Kidney (tissue), 14 donors: ENCODE results near the gene DTX4. TPM values are rescaled to one million over a fixed set of nuclear protein-coding genes. Genes with fewer than 3 reads are reported as not detected.

Experiments
- DNase-seq, 5 donors: peaks; one replicate each; pipeline ENCODE4 v3.0.0-alpha.2; 2013 to 2020
- FAIRE-seq: peaks from 2 replicates; lab custom pipeline; 2012; peaks lifted over from hg19 to GRCh38; lab: Jason Lieb, UNC
- H3K27ac ChIP-seq, 2 donors: one replicate each; pipeline ENCODE4 v1.7.0; 2013; ENCODE audit warnings: low read depth in 2 of 2, low read length in 2 of 2, inconsistent platforms in 1 of 2
- H3K27me3 ChIP-seq: one replicate; pipeline ENCODE4 v1.7.1; 2013; ENCODE audit warnings: low read length, inconsistent platforms; ENCODE audit not compliant: control insufficient read depth, insufficient read depth
- H3K36me3 ChIP-seq, 3 donors: one replicate each; pipeline versions ENCODE4 v1.7.0 to v1.7.1; 2013; ENCODE audit warnings: low read length in 3 of 3, control low read depth in 1 of 3, inconsistent platforms in 1 of 3; ENCODE audit not compliant: insufficient read depth in 3 of 3, control insufficient read depth in 2 of 3
- H3K4me1 ChIP-seq, 3 donors: one replicate each; pipeline versions ENCODE4 v1.7.0 to v1.7.1; 2013; ENCODE audit warnings: low read length in 3 of 3, inconsistent platforms in 1 of 3, low read depth in 1 of 3; ENCODE audit not compliant: control insufficient read depth in 2 of 3, insufficient read depth in 2 of 3
- H3K4me3 ChIP-seq, 3 donors: one replicate each; pipeline versions ENCODE4 v1.7.0 to v1.8.1; 2013; ENCODE audit warnings: low read length in 3 of 3, control low read depth in 1 of 3, inconsistent platforms in 1 of 3
- H3K9ac ChIP-seq, 3 donors: one replicate each; pipeline versions ENCODE4 v1.7.0 to v1.7.1; 2013; ENCODE audit warnings: low read length in 3 of 3, control low read depth in 1 of 3, inconsistent platforms in 1 of 3
- H3K9me3 ChIP-seq, 3 donors: one replicate each; pipeline versions ENCODE4 v1.7.0 to v1.7.1; 2013; ENCODE audit warnings: low read length in 3 of 3, control low read depth in 1 of 3, inconsistent platforms in 1 of 3; ENCODE audit not compliant: control insufficient read depth in 2 of 3, insufficient read depth in 1 of 3
- intact Hi-C: fragments of 100-400 bp; cut with DNase I; formaldehyde crosslinking; loops from one replicate; pipeline ENCODE4 v1.11.1; 2022
- polyA plus RNA-seq: library from polyadenylated mRNA; stranded (reverse); fragments of 350-450 nt; fragmentation: Illumina TruSeq; extraction: RNeasy Lipid Tissue Mini Kit (QIAGEN cat#74804); gene quantifications from one replicate; pipeline ENCODE4 v1.2.3, GENCODE V29; 2014; ENCODE audit warnings: low read depth, low replicate concordance; ENCODE audit not compliant: insufficient read depth
- total RNA-seq: library from RNA; stranded (reverse); fragmentation: NEBNext Ultra II Directional; extraction: Animal tissue kit (Norgen Biotek cat#: 25700); gene quantifications from one replicate; pipeline ENCODE4 v1.2.1, GENCODE V29; 2021
- TF ChIP-seq, protein P1 (sequence below): IDR thresholded peaks from 3 replicates; pipeline ENCODE4 v1.5.1; 2012; ENCODE audit warnings: mild to moderate bottlenecking, moderate library complexity, borderline replicate concordance; ENCODE audit not compliant: insufficient read depth; ENCODE audit errors: extremely low read depth
- donor health status: control.
- donor health status: control.
- donor health status: control.
- donor health status: control.
- donor health status: control.
- donor health status: DM: yes; HTN: yes; CAD: no.
- donor health status: Normal renal cell carcinoma (clear cell type).

The DTX4 gene
- total and polyA plus RNA-seq, 2 donors from 2014 or later = 7.2 to 21.8 TPM

DNA sequence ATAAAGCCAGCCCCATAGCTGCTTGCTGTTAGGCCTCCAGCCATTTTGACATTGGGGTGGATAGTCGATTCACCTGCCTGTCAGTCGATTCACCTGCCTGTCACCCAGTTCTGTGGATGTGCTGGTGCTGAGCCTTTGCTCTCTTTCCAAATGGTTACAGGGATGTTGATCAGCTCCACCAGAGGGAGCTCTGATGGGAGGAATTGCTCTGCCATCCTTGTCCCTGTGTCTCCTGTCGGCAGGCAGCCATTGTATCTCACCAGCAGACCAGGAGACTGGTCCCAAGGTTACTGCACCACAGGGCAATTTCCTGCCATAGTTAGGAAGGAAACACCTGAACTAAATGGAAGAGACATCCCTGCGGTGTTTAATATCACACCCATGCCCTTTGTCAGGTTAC, 34.7 kb downstream of the DTX4 start:
- intact Hi-C loops = loop anchor here (5.0 kb wide), 1 partner anchor 34 kb away; the partner anchor contains the start of gene DTX4
- H3K27ac ChIP-seq = no peak overlapping the region
- no peak for FAIRE-seq

DNA sequence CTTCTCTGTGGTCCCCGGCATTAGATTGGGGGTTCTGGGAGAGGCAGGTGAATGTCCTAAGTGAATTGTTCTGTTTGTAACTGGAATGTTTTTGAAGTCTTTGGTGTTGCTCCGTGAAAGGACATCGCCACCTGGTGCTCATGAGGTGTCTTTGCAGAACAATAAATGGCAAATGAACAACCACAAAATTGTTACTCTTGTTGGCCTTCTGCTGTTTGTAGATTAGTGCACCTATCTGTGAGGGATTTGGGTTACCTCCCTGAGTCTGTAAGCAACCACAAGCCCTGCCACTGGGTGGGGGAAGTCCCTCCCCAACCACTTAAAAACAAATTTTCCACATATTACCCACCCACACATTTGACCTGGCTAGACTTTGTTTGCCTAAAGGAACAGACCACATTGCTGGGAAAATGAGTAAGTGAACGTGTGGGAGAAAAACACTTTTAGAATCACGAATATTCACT, 36.1 kb downstream of the DTX4 start:
- no peaks in the 10 kb centered on the region for H3K9me3 ChIP-seq
- DNase-seq (peak in 2 of 5 donors; percentile 46 to 76), FAIRE-seq (no peak)
- no peak overlapping the region for H3K27ac ChIP-seq
- no peaks in the 10 kb centered on the region for H3K27me3 ChIP-seq
- no peak overlapping the region for H3K9ac ChIP-seq
- H3K4me1 ChIP-seq = peaks cover 0 to 6% (median 0%) of the 10 kb centered on the region in 3 donors
- intact Hi-C loops = loop anchor here (5.0 kb wide), 1 partner anchor 36 kb away; the partner anchor contains the start of gene DTX4
- no peak overlapping the region for H3K4me3 ChIP-seq
- TF ChIP-seq, protein P1, sequence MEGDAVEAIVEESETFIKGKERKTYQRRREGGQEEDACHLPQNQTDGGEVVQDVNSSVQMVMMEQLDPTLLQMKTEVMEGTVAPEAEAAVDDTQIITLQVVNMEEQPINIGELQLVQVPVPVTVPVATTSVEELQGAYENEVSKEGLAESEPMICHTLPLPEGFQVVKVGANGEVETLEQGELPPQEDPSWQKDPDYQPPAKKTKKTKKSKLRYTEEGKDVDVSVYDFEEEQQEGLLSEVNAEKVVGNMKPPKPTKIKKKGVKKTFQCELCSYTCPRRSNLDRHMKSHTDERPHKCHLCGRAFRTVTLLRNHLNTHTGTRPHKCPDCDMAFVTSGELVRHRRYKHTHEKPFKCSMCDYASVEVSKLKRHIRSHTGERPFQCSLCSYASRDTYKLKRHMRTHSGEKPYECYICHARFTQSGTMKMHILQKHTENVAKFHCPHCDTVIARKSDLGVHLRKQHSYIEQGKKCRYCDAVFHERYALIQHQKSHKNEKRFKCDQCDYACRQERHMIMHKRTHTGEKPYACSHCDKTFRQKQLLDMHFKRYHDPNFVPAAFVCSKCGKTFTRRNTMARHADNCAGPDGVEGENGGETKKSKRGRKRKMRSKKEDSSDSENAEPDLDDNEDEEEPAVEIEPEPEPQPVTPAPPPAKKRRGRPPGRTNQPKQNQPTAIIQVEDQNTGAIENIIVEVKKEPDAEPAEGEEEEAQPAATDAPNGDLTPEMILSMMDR = peak; percentile 83
- H3K36me3 ChIP-seq = peaks cover 0 to 5% (median 3%) of the 10 kb centered on the region in 3 donors

More for the DNA sequence above, 34.7 kb downstream of the DTX4 start:
- no peak overlapping the region for H3K4me3 ChIP-seq
- TF ChIP-seq, protein P1 = peak; percentile 60
- peaks cover 0 to 6% (median 0%) of the 10 kb centered on the region in 3 donors for H3K4me1 ChIP-seq
- H3K9me3 ChIP-seq = no peaks in the 10 kb centered on the region
- peaks cover 5 to 8% (median 5%) of the 10 kb centered on the region in 3 donors for H3K36me3 ChIP-seq
- no peak overlapping the region for H3K9ac ChIP-seq
- DNase-seq = peak in 1 of 5 donors; percentile 51
- H3K27me3 ChIP-seq = no peaks in the 10 kb centered on the region

DNA sequence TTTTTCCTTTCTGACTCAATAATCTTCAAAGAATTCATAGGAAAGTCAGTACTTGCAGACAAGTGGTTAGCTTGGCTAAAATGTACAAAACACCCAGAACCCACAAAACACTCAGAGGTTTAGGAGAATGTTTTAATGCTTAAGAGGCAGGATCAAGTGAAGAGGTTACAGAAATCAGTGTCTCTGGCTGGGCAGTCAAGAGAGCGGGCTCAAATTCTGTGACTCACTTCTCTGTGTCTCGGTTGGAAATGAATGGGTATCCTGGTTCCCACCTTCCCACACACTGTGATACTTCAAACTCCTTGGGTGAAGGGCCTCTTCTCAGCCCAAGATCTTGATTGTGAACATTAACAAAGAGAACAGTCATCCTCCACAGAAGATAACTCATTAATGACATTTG, 37.0 kb downstream of the DTX4 start:
- Histone ChIP-seq H3K9me3 (no peaks in the 10 kb centered on the region), H3K27me3 (no peaks in the 10 kb centered on the region), H3K4me1 (peaks cover 0 to 6% (median 0%) of the 10 kb centered on the region in 3 donors), H3K36me3 (peaks cover 0 to 5% (median 2%) of the 10 kb centered on the region in 3 donors), H3K27ac (no peak overlapping the region), H3K4me3 (no peak overlapping the region), H3K9ac (no peak overlapping the region)
- TF ChIP-seq, protein P1 = no peak
- intact Hi-C loops = loop anchor here (5.0 kb wide), 1 partner anchor 37 kb away; the partner anchor contains the start of gene DTX4
- FAIRE-seq (no peak), DNase-seq (no peak)

GRCh38 chr11:59212222-59212621, 40.3 kb downstream of the DTX4 start:
- Histone ChIP-seq H3K27me3 (no peaks in the 10 kb centered on the region), H3K4me3 (no peak overlapping the region), H3K27ac (no peak overlapping the region), H3K9me3 (no peaks in the 10 kb centered on the region), H3K9ac (no peak overlapping the region), H3K36me3 (no peaks in the 10 kb centered on the region), H3K4me1 (peaks cover 0 to 2% (median 0%) of the 10 kb centered on the region in 3 donors)
- TF ChIP-seq, protein P1 = no peak
- FAIRE-seq = no peak
- DNase-seq = no peak
- intact Hi-C loops = no loop called here
